A549 (cell line): Measurements from ENCODE around the gene PLXNC1. TPM values are rescaled to one million over a fixed set of nuclear protein-coding genes. Genes with fewer than 3 reads are reported as not detected.
A peak's percentile ranks its signal among the peaks of the same experiment; 100 is the strongest.

Source experiments
- ATAC-seq, 2 experiments: fragments of 200-7000 bp in 1 of 2; fragments of >200 bp in 1 of 2; cut with Nextera tagmentation in 1 of 2; cut with Tn5 transposase in 1 of 2; 3 replicates each; pipeline versions ENCODE4 v1.8.0 to v1.9.1; 2018 to 2020; ENCODE audit warnings: mild to moderate bottlenecking in 1 of 2, moderate library complexity in 1 of 2
- CTCF ChIA-PET: fragments of 300-600 bp; sonication (Branson Sonifier 250); formaldehyde crosslinking; extraction: SDS; loops from one replicate; lab custom pipeline; 2021; ENCODE audit warnings: antibody characterized with exemption, inconsistent platforms; lab: Yijun Ruan, JAX
- POLR2A ChIA-PET: fragments of 350-600 bp; formaldehyde crosslinking; extraction: SDS; loops from one replicate; lab custom pipeline; 2021; ENCODE audit warnings: antibody characterized with exemption, inconsistent platforms; lab: Yijun Ruan, JAX
- DNase-seq, 2 experiments: peaks; one replicate each; pipeline versions ENCODE4 v3.0.0 to v3.0.0-alpha.2; 2011 to 2016; ENCODE audit warnings: low read depth in 1 of 2, low spot score in 1 of 2
- FAIRE-seq: peaks from 2 replicates; lab custom pipeline; 2011; peaks lifted over from hg19 to GRCh38; lab: Jason Lieb, UNC
- H3K27ac ChIP-seq, 2 experiments: fragments of >200 bp; sonication (Bioruptor Twin); formaldehyde crosslinking; 3 replicates each; pipeline ENCODE4 v1.5.1; 2016 to 2017
- H3K4me1 ChIP-seq: fragments of >200 bp; sonication (Bioruptor Twin); formaldehyde crosslinking; 3 replicates; pipeline ENCODE4 v1.6.1; 2016
- H3K4me2 ChIP-seq: fragments of >200 bp; sonication (Bioruptor Twin); formaldehyde crosslinking; 3 replicates; pipeline ENCODE4 v1.6.1; 2016
- H3K4me3 ChIP-seq: fragments of >200 bp; sonication (Bioruptor Twin); formaldehyde crosslinking; 3 replicates; pipeline ENCODE4 v1.5.1; 2016
- H3K9me3 ChIP-seq: fragments of >200 bp; sonication (Bioruptor Twin); formaldehyde crosslinking; 3 replicates; pipeline ENCODE4 v1.6.1; 2016
- BHLHE40 ChIP-seq: IDR thresholded peaks from 2 replicates; pipeline ENCODE4 v1.6.1; 2012; ENCODE audit warnings: low read depth, low read length, inconsistent platforms
- EHF ChIP-seq: fragments of 250-450 bp; sonication (Bioruptor Pico); IDR thresholded peaks from 2 replicates; pipeline ENCODE4 v1.5.0; 2020; ENCODE audit warnings: mild to moderate bottlenecking
- EP300 ChIP-seq, 2 experiments: fragments of >200 bp; sonication (Bioruptor Twin); formaldehyde crosslinking; IDR thresholded peaks; 2 replicates in 1 of 2; 3 replicates in 1 of 2; pipeline ENCODE4 v1.6.1; 2016 to 2017
- ESRRA ChIP-seq: fragments of 150-350 bp; IDR thresholded peaks from 2 replicates; pipeline ENCODE4 v1.6.1; 2014; ENCODE audit warnings: mild to moderate bottlenecking, low read length, borderline replicate concordance
- FOSB ChIP-seq: fragments of 250-450 bp; sonication (Bioruptor Pico); IDR thresholded peaks from 2 replicates; pipeline ENCODE4 v1.5.0; 2020; ENCODE audit warnings: mild to moderate bottlenecking, moderate library complexity
- GATA3 ChIP-seq: IDR thresholded peaks from 2 replicates; pipeline ENCODE4 v1.6.1; 2012; ENCODE audit warnings: borderline replicate concordance
- JUNB ChIP-seq: fragments of >200 bp; sonication (Bioruptor Twin); formaldehyde crosslinking; IDR thresholded peaks from 2 replicates; pipeline ENCODE4 v1.6.1; 2016
- MAFK ChIP-seq: fragments of 450-650 bp; IDR thresholded peaks from 2 replicates; pipeline ENCODE4 v1.6.1; 2014; ENCODE audit not compliant: partially characterized antibody
- NFE2L2 ChIP-seq: fragments of 150-350 bp; conservative IDR thresholded peaks from 2 replicates; pipeline ENCODE4 v1.6.1; 2014; ENCODE audit warnings: low read length
- NPAS2 ChIP-seq: fragments of 250-450 bp; sonication (Bioruptor Pico); IDR thresholded peaks from 2 replicates; pipeline ENCODE4 v1.8.0; 2022; ENCODE audit warnings: mild to moderate bottlenecking, moderate library complexity, borderline replicate concordance
- NR3C1 ChIP-seq: fragments of >200 bp; sonication (Bioruptor Twin); formaldehyde crosslinking; IDR thresholded peaks from 3 replicates; pipeline ENCODE4 v1.6.1; 2017
- PHF8 ChIP-seq: fragments of 200-600 bp; sonication (generic); IDR thresholded peaks from 2 replicates; pipeline ENCODE4 v1.6.1; 2016; ENCODE audit warnings: low read depth, mild to moderate bottlenecking, antibody characterized with exemption, moderate library complexity, borderline replicate concordance
- RCOR1 ChIP-seq: fragments of 150-350 bp; IDR thresholded peaks from 2 replicates; pipeline ENCODE4 v1.6.1; 2014; ENCODE audit warnings: antibody characterized with exemption, low read length, low read depth
- RFX5 ChIP-seq: fragments of 450-650 bp; IDR thresholded peaks from 2 replicates; pipeline ENCODE4 v1.7.1; 2014; ENCODE audit warnings: antibody characterized with exemption, mild to moderate bottlenecking, moderate library complexity
- SMC3 ChIP-seq: fragments of >200 bp; sonication (Bioruptor Twin); formaldehyde crosslinking; IDR thresholded peaks from 3 replicates; pipeline ENCODE4 v1.6.1; 2018; ENCODE audit warnings: inconsistent platforms
- SREBF2 ChIP-seq: fragments of 450-650 bp; IDR thresholded peaks from 2 replicates; pipeline ENCODE4 v1.6.1; 2014; ENCODE audit warnings: mild to moderate bottlenecking, moderate library complexity
- TP53 ChIP-seq: fragments of 250-450 bp; sonication (Bioruptor Pico); IDR thresholded peaks from 2 replicates; pipeline ENCODE4 v1.5.0; 2021; ENCODE audit warnings: mild to moderate bottlenecking, moderate library complexity
- ZC3H11A ChIP-seq: fragments of 450-650 bp; IDR thresholded peaks from 2 replicates; pipeline ENCODE4 v1.6.1; 2014; ENCODE audit warnings: antibody characterized with exemption, mild to moderate bottlenecking
- WGBS: methylation state at CpG from one replicate; pipeline ENCODE4 v1.1.6; 2017; ENCODE audit errors: missing lambda C conversion rate; 5-methylcytosine and 5-hydroxymethylcytosine counted together
- polyA plus RNA-seq, 4 experiments: library from polyadenylated mRNA; depleted of rRNA in 3 of 4; stranded (reverse); fragments of >200 nt; fragmentation: RNase III in 1 of 4; extraction: RNeasy Plus Mini Kit Qiagen cat#74134 plus additional on column Dnase treatment in 1 of 4; gene quantifications; 2 replicates in 3 of 4; 3 replicates in 1 of 4; pipeline ENCODE4 v1.2.3, GENCODE V29; 2011 to 2017
- TF ChIP-seq, protein P1 (sequence below): IDR thresholded peaks from 2 replicates; pipeline ENCODE4 v1.6.1; 2012; ENCODE audit warnings: low read depth, borderline replicate concordance
- TF ChIP-seq, protein P2 (sequence below): fragments of 250-450 bp; sonication (Bioruptor Pico); IDR thresholded peaks from 2 replicates; pipeline ENCODE4 v1.5.0; 2020; ENCODE audit warnings: low read depth, mild to moderate bottlenecking, moderate library complexity
- TF ChIP-seq, protein P3 (sequence below): fragments of 200-600 bp; sonication (generic); IDR thresholded peaks from 2 replicates; pipeline ENCODE4 v1.6.1; 2016; ENCODE audit warnings: antibody characterized with exemption, mild to moderate bottlenecking, moderate library complexity
- TF ChIP-seq, protein P4 (sequence below): fragments of >200 bp; sonication (Bioruptor Twin); formaldehyde crosslinking; IDR thresholded peaks from 3 replicates; pipeline ENCODE4 v1.5.1; 2016
- TF ChIP-seq, protein P5 (sequence below): fragments of >200 bp; sonication (Bioruptor Twin); formaldehyde crosslinking; IDR thresholded peaks from 2 replicates; pipeline ENCODE4 v1.6.1; 2016
- TF ChIP-seq, protein P6 (sequence below): fragments of 150-350 bp; IDR thresholded peaks from 2 replicates; pipeline ENCODE4 v1.6.1; 2014; ENCODE audit warnings: low read depth, mild to moderate bottlenecking, low read length

The PLXNC1 gene
- polyA plus RNA-seq, 2 of the 4 experiments (the other 2 are of a cell fraction) = 0.12 to 0.50 TPM

DNA sequence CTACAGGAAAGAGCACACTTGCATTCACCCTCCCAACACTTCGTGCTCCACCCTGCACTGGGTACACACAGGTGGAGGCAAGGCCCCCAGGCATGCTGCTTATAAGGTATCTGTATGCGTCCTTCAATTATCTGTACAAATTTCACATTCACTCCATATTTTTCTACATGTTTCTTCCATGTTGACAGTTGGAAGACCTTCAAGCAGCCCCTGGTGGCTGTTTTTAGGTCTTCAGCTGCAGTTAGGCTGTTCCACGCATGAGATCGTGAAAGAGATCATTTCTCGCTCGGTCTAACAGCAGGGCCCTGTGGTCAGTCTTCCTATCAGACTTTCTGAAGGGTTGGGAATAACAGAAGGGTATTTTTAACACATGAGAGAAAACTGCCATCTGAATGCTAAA is 47.1 kb downstream of the PLXNC1 start:
- Histone ChIP-seq H3K27ac (no peak overlapping the region), H3K9me3 (no peaks in the 10 kb centered on the region)
- ChIA-PET POLR2A (no interaction called here), CTCF (interaction anchor here (1.0 kb wide), 1 partner anchor 61 kb away, joined by 3 read pairs; no protein-coding TSS in a partner anchor)
- FAIRE-seq (no peak), ATAC-seq (0 out of 6 replicates have a peak, but pooled peaks have one; percentile 35 to 52), DNase-seq (no peak)
- TF ChIP-seq, protein P1, sequence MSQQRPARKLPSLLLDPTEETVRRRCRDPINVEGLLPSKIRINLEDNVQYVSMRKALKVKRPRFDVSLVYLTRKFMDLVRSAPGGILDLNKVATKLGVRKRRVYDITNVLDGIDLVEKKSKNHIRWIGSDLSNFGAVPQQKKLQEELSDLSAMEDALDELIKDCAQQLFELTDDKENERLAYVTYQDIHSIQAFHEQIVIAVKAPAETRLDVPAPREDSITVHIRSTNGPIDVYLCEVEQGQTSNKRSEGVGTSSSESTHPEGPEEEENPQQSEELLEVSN = no peak
- TF ChIP-seq, protein P2, sequence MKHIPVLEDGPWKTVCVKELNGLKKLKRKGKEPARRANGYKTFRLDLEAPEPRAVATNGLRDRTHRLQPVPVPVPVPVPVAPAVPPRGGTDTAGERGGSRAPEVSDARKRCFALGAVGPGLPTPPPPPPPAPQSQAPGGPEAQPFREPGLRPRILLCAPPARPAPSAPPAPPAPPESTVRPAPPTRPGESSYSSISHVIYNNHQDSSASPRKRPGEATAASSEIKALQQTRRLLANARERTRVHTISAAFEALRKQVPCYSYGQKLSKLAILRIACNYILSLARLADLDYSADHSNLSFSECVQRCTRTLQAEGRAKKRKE (CRISPR knock-in tag) = no peak
- TF ChIP-seq NFE2L2 (no peak), SREBF2 (no peak), RFX5 (no peak), NR3C1 (no peak), EHF (CRISPR knock-in tag) (no peak)
- TF ChIP-seq, protein P3, sequence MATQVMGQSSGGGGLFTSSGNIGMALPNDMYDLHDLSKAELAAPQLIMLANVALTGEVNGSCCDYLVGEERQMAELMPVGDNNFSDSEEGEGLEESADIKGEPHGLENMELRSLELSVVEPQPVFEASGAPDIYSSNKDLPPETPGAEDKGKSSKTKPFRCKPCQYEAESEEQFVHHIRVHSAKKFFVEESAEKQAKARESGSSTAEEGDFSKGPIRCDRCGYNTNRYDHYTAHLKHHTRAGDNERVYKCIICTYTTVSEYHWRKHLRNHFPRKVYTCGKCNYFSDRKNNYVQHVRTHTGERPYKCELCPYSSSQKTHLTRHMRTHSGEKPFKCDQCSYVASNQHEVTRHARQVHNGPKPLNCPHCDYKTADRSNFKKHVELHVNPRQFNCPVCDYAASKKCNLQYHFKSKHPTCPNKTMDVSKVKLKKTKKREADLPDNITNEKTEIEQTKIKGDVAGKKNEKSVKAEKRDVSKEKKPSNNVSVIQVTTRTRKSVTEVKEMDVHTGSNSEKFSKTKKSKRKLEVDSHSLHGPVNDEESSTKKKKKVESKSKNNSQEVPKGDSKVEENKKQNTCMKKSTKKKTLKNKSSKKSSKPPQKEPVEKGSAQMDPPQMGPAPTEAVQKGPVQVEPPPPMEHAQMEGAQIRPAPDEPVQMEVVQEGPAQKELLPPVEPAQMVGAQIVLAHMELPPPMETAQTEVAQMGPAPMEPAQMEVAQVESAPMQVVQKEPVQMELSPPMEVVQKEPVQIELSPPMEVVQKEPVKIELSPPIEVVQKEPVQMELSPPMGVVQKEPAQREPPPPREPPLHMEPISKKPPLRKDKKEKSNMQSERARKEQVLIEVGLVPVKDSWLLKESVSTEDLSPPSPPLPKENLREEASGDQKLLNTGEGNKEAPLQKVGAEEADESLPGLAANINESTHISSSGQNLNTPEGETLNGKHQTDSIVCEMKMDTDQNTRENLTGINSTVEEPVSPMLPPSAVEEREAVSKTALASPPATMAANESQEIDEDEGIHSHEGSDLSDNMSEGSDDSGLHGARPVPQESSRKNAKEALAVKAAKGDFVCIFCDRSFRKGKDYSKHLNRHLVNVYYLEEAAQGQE = no peak
- TF ChIP-seq, all 56 proteins: peak for 0
- WGBS = 80% methylated on average over 6 of the region's 6 CpGs
- Histone ChIP-seq H3K4me1 (no peaks in the 10 kb centered on the region), H3K4me2 (no peak overlapping the region), H3K4me3 (no peak overlapping the region)

DNA sequence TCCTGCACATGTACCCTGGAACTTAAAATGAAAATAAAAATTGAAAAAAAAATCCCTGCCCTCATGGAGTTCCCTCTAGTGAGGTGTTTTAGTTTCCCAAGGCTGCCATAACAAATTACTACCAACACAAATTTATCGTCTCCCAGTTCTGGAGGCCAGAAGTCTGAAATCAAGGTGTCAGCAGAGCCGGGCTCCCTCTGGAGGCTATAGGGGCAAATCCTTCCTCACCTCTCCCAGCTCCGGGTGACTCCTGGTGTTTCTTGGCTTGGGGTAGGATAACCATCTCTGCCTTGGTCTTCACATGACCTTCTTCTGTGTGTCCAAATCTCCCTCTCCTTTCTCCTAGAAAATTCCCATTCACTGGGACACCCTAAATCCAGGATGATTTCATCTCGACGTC is 50.1 kb downstream of the PLXNC1 start:
- CTCF ChIA-PET = interaction anchor here (1.1 kb wide), 1 partner anchor 44 kb away, joined by 3 read pairs; no protein-coding TSS in a partner anchor

More for the DNA sequence above, 50.1 kb downstream of the PLXNC1 start:
- FAIRE-seq (no peak), ATAC-seq (peak in 1 of 2 experiments; percentile 61; a peak in 2 of 6 replicates), DNase-seq (no peak)
- no peak overlapping the region for H3K4me2 ChIP-seq
- POLR2A ChIA-PET = no interaction called here
- TF ChIP-seq PHF8 (no peak), FOSB (CRISPR knock-in tag) (no peak), BHLHE40 (no peak), GATA3 (no peak), NPAS2 (CRISPR knock-in tag) (no peak), ZC3H11A (no peak), RCOR1 (no peak), JUNB (no peak), RFX5 (no peak), EP300 (IDR thresholded peaks at IDR 0.05) (no peak), TP53 (CRISPR knock-in tag) (no peak), ESRRA (no peak), SMC3 (no peak), MAFK (no peak), SREBF2 (no peak)
- TF ChIP-seq, protein P4, sequence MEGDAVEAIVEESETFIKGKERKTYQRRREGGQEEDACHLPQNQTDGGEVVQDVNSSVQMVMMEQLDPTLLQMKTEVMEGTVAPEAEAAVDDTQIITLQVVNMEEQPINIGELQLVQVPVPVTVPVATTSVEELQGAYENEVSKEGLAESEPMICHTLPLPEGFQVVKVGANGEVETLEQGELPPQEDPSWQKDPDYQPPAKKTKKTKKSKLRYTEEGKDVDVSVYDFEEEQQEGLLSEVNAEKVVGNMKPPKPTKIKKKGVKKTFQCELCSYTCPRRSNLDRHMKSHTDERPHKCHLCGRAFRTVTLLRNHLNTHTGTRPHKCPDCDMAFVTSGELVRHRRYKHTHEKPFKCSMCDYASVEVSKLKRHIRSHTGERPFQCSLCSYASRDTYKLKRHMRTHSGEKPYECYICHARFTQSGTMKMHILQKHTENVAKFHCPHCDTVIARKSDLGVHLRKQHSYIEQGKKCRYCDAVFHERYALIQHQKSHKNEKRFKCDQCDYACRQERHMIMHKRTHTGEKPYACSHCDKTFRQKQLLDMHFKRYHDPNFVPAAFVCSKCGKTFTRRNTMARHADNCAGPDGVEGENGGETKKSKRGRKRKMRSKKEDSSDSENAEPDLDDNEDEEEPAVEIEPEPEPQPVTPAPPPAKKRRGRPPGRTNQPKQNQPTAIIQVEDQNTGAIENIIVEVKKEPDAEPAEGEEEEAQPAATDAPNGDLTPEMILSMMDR = no peak
- TF ChIP-seq, protein P5, sequence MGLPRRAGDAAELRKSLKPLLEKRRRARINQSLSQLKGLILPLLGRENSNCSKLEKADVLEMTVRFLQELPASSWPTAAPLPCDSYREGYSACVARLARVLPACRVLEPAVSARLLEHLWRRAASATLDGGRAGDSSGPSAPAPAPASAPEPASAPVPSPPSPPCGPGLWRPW = no peak
- TF ChIP-seq, protein P6, sequence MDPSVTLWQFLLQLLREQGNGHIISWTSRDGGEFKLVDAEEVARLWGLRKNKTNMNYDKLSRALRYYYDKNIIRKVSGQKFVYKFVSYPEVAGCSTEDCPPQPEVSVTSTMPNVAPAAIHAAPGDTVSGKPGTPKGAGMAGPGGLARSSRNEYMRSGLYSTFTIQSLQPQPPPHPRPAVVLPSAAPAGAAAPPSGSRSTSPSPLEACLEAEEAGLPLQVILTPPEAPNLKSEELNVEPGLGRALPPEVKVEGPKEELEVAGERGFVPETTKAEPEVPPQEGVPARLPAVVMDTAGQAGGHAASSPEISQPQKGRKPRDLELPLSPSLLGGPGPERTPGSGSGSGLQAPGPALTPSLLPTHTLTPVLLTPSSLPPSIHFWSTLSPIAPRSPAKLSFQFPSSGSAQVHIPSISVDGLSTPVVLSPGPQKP = no peak
- TF ChIP-seq, protein P2 (CRISPR knock-in tag) = no peak
- WGBS = 64% methylated on average over 5 of the region's 5 CpGs
- no peak overlapping the region for H3K4me3 ChIP-seq
- no peaks in the 10 kb centered on the region for H3K4me1 ChIP-seq
- no peaks in the 10 kb centered on the region for H3K9me3 ChIP-seq
- no peak overlapping the region for H3K27ac ChIP-seq
